ENCODE results near the gene TENM4.

Gene TENM4

GRCh38 chr11:78996007-78996406 lies 444.8 kb downstream of the TENM4 start:
- H3K27ac ChIP-seq (replicated peaks; ENCODE audit: low read length): no peak overlapping the region

GRCh38 chr11:78995171-78995570 lies 445.7 kb downstream of the TENM4 start:
- H3K4me3 ChIP-seq (ENCODE audit: low read length in 2 of 2): no peak overlapping the region
- H4K91ac ChIP-seq (ENCODE audit: low read depth, low read length, poor library complexity): no peak overlapping the region
- H3K36me3 ChIP-seq (replicated peaks in 1 of 2; ENCODE audit: control insufficient read depth in 2 of 2, insufficient read depth in 2 of 2, low read length in 2 of 2): no peaks in the 10 kb centered on the region
- H3K9me3 ChIP-seq (replicated peaks in 1 of 2; ENCODE audit: control insufficient read depth in 2 of 2, insufficient read depth in 1 of 2, low read depth in 1 of 2, low read length in 2 of 2): peaks cover 2 to 3% of the 10 kb centered on the region in 2 donors
- no peak for DNase-seq (ENCODE audit: low spot score)
- no peak overlapping the region for H3K14ac ChIP-seq (ENCODE audit: low read length)
- H3K9ac ChIP-seq (ENCODE audit: low read depth, low read length, poor library complexity): no peak overlapping the region
- H2BK12ac ChIP-seq (ENCODE audit: low read length): no peak overlapping the region
- no peak overlapping the region for H3K18ac ChIP-seq (ENCODE audit: low read length)
- no peaks in the 10 kb centered on the region for H3K79me1 ChIP-seq (ENCODE audit: low read depth, low read length)
- H2AFZ ChIP-seq (ENCODE audit: low read length): no peak overlapping the region
- H2AK5ac ChIP-seq (ENCODE audit: low read depth, low read length): no peak overlapping the region
- H3K4ac ChIP-seq (ENCODE audit: low read length): no peak overlapping the region
- no peak overlapping the region for H3K27ac ChIP-seq (replicated peaks; ENCODE audit: low read length)
- H3K27me3 ChIP-seq (ENCODE audit: control insufficient read depth in 3 of 3, insufficient read depth in 3 of 3, low read depth in 1 of 3, low read length in 3 of 3): no peaks in the 10 kb centered on the region
- peaks cover 4 to 5% of the 10 kb centered on the region in 2 donors for H3K4me1 ChIP-seq (ENCODE audit: control insufficient read depth in 2 of 2, insufficient read depth in 1 of 2, low read depth in 1 of 2, low read length in 2 of 2)
- no peak overlapping the region for H2BK5ac ChIP-seq (ENCODE audit: low read length)
- H4K8ac ChIP-seq (ENCODE audit: low read depth, low read length): no peak overlapping the region
- H3K4me2 ChIP-seq (ENCODE audit: insufficient read depth, low read length, poor library complexity, severe bottlenecking): no peak overlapping the region
- H2BK15ac ChIP-seq (ENCODE audit: low read length): no peak overlapping the region
- H3K23ac ChIP-seq (ENCODE audit: low read depth, low read length, poor library complexity): no peak overlapping the region
- H2BK120ac ChIP-seq (ENCODE audit: low read depth, low read length): no peak overlapping the region
- no CpG with 5 or more reads among the region's 3 CpGs for WGBS, 2 donors (ENCODE audit: extremely low coverage in 2 of 2, insufficient read length in 2 of 2, insufficient replicate concordance in 1 of 2)

More at GRCh38 chr11:78996007-78996406, 444.8 kb downstream of the TENM4 start:
- no peak overlapping the region for H3K4me3 ChIP-seq (ENCODE audit: low read length in 2 of 2)
- H3K9me3 ChIP-seq (replicated peaks in 1 of 2; ENCODE audit: control insufficient read depth in 2 of 2, insufficient read depth in 1 of 2, low read depth in 1 of 2, low read length in 2 of 2): peaks cover 2 to 6% of the 10 kb centered on the region in 2 donors
- H2BK15ac ChIP-seq (ENCODE audit: low read length): no peak overlapping the region
- no peaks in the 10 kb centered on the region for H3K27me3 ChIP-seq (ENCODE audit: control insufficient read depth in 3 of 3, insufficient read depth in 3 of 3, low read depth in 1 of 3, low read length in 3 of 3)
- WGBS, 2 donors (ENCODE audit: extremely low coverage in 2 of 2, insufficient read length in 2 of 2, insufficient replicate concordance in 1 of 2): no CpG with 5 or more reads among the region's 3 CpGs
- no peak overlapping the region for H3K14ac ChIP-seq (ENCODE audit: low read length)
- no peak overlapping the region for H4K8ac ChIP-seq (ENCODE audit: low read depth, low read length)
- H3K18ac ChIP-seq (ENCODE audit: low read length): no peak overlapping the region
- H3K79me1 ChIP-seq (ENCODE audit: low read depth, low read length): no peaks in the 10 kb centered on the region
- no peak overlapping the region for H2BK5ac ChIP-seq (ENCODE audit: low read length)
- H3K9ac ChIP-seq (ENCODE audit: low read depth, low read length, poor library complexity): no peak overlapping the region
- peaks cover 0 to 4% of the 10 kb centered on the region in 2 donors for H3K4me1 ChIP-seq (ENCODE audit: control insufficient read depth in 2 of 2, insufficient read depth in 1 of 2, low read depth in 1 of 2, low read length in 2 of 2)
- H2AFZ ChIP-seq (ENCODE audit: low read length): no peak overlapping the region
- H2BK12ac ChIP-seq (ENCODE audit: low read length): no peak overlapping the region
- no peaks in the 10 kb centered on the region for H3K36me3 ChIP-seq (replicated peaks in 1 of 2; ENCODE audit: control insufficient read depth in 2 of 2, insufficient read depth in 2 of 2, low read length in 2 of 2)
- H4K91ac ChIP-seq (ENCODE audit: low read depth, low read length, poor library complexity): no peak overlapping the region
- no peak overlapping the region for H3K4ac ChIP-seq (ENCODE audit: low read length)
- no peak for DNase-seq (ENCODE audit: low spot score)
- H2AK5ac ChIP-seq (ENCODE audit: low read depth, low read length): no peak overlapping the region
- no peak overlapping the region for H3K23ac ChIP-seq (ENCODE audit: low read depth, low read length, poor library complexity)
- H2BK120ac ChIP-seq (ENCODE audit: low read depth, low read length): no peak overlapping the region
- no peak overlapping the region for H3K4me2 ChIP-seq (ENCODE audit: insufficient read depth, low read length, poor library complexity, severe bottlenecking)

GRCh38 chr11:78993802-78994430 lies 446.9 kb downstream of the TENM4 start:
- Histone ChIP-seq H3K23ac (ENCODE audit: low read depth, low read length, poor library complexity) (no peak overlapping the region), H3K36me3 (replicated peaks in 1 of 2; ENCODE audit: control insufficient read depth in 2 of 2, insufficient read depth in 2 of 2, low read length in 2 of 2) (no peaks in the 10 kb centered on the region), H4K8ac (ENCODE audit: low read depth, low read length) (no peak overlapping the region), H3K14ac (ENCODE audit: low read length) (no peak overlapping the region), H3K18ac (ENCODE audit: low read length) (no peak overlapping the region), H3K4me1 (ENCODE audit: control insufficient read depth in 2 of 2, insufficient read depth in 1 of 2, low read depth in 1 of 2, low read length in 2 of 2) (peaks cover 5 to 7% of the 10 kb centered on the region in 2 donors), H2BK12ac (ENCODE audit: low read length) (no peak overlapping the region), H2AFZ (ENCODE audit: low read length) (no peak overlapping the region), H4K91ac (ENCODE audit: low read depth, low read length, poor library complexity) (no peak overlapping the region), H3K4me2 (ENCODE audit: insufficient read depth, low read length, poor library complexity, severe bottlenecking) (no peak overlapping the region), H3K4ac (ENCODE audit: low read length) (no peak overlapping the region), H3K4me3 (ENCODE audit: low read length in 2 of 2) (no peak overlapping the region), H3K9me3 (replicated peaks in 1 of 2; ENCODE audit: control insufficient read depth in 2 of 2, insufficient read depth in 1 of 2, low read depth in 1 of 2, low read length in 2 of 2) (peaks cover 2 to 3% of the 10 kb centered on the region in 2 donors), H2BK120ac (ENCODE audit: low read depth, low read length) (no peak overlapping the region), H2BK15ac (ENCODE audit: low read length) (no peak overlapping the region), H3K79me1 (ENCODE audit: low read depth, low read length) (no peaks in the 10 kb centered on the region), H2AK5ac (ENCODE audit: low read depth, low read length) (no peak overlapping the region), H3K27me3 (ENCODE audit: control insufficient read depth in 3 of 3, insufficient read depth in 3 of 3, low read depth in 1 of 3, low read length in 3 of 3) (no peaks in the 10 kb centered on the region), H3K9ac (ENCODE audit: low read depth, low read length, poor library complexity) (no peak overlapping the region), H2BK5ac (ENCODE audit: low read length) (no peak overlapping the region), H3K27ac (replicated peaks; ENCODE audit: low read length) (no peak overlapping the region)
- DNase-seq (ENCODE audit: low spot score): no peak
- no CpG with 5 or more reads among the region's 1 CpG for WGBS, 2 donors (ENCODE audit: extremely low coverage in 2 of 2, insufficient read length in 2 of 2, insufficient replicate concordance in 1 of 2)

GRCh38 chr11:78991681-78992080 lies 449.1 kb downstream of the TENM4 start:
- H3K9me3 ChIP-seq (replicated peaks in 1 of 2; ENCODE audit: control insufficient read depth in 2 of 2, insufficient read depth in 1 of 2, low read depth in 1 of 2, low read length in 2 of 2): peaks cover 0 to 3% of the 10 kb centered on the region in 2 donors
- no peak overlapping the region for H2BK15ac ChIP-seq (ENCODE audit: low read length)
- no peaks in the 10 kb centered on the region for H3K36me3 ChIP-seq (replicated peaks in 1 of 2; ENCODE audit: control insufficient read depth in 2 of 2, insufficient read depth in 2 of 2, low read length in 2 of 2)
- no peak overlapping the region for H2BK12ac ChIP-seq (ENCODE audit: low read length)
- H2BK5ac ChIP-seq (ENCODE audit: low read length): no peak overlapping the region
- no peak overlapping the region for H2AFZ ChIP-seq (ENCODE audit: low read length)
- no peak overlapping the region for H2BK120ac ChIP-seq (ENCODE audit: low read depth, low read length)
- H3K23ac ChIP-seq (ENCODE audit: low read depth, low read length, poor library complexity): no peak overlapping the region
- H3K4me3 ChIP-seq (ENCODE audit: low read length in 2 of 2): no peak overlapping the region
- no peaks in the 10 kb centered on the region for H3K79me1 ChIP-seq (ENCODE audit: low read depth, low read length)
- no peak overlapping the region for H3K9ac ChIP-seq (ENCODE audit: low read depth, low read length, poor library complexity)
- no peak overlapping the region for H4K91ac ChIP-seq (ENCODE audit: low read depth, low read length, poor library complexity)
- no peaks in the 10 kb centered on the region for H3K27me3 ChIP-seq (ENCODE audit: control insufficient read depth in 3 of 3, insufficient read depth in 3 of 3, low read depth in 1 of 3, low read length in 3 of 3)
- H3K4ac ChIP-seq (ENCODE audit: low read length): no peak overlapping the region
- H3K27ac ChIP-seq (replicated peaks; ENCODE audit: low read length): no peak overlapping the region
- no peak overlapping the region for H3K14ac ChIP-seq (ENCODE audit: low read length)
- H3K18ac ChIP-seq (ENCODE audit: low read length): no peak overlapping the region
- H3K4me2 ChIP-seq (ENCODE audit: insufficient read depth, low read length, poor library complexity, severe bottlenecking): no peak overlapping the region
- H4K8ac ChIP-seq (ENCODE audit: low read depth, low read length): no peak overlapping the region
- peaks cover 5 to 7% of the 10 kb centered on the region in 2 donors for H3K4me1 ChIP-seq (ENCODE audit: control insufficient read depth in 2 of 2, insufficient read depth in 1 of 2, low read depth in 1 of 2, low read length in 2 of 2)
- no peak overlapping the region for H2AK5ac ChIP-seq (ENCODE audit: low read depth, low read length)
- DNase-seq (ENCODE audit: low spot score): no peak
